Peyer's patch (tissue), 4 donors: ENCODE results near the gene KCNE1.
"Not testable (repeated sequence)": the region's sequence is repeated elsewhere in the genome, so short reads cannot be mapped to it uniquely, and the experiment has no call there.

Experiments
- CTCF ChIP-seq, 6 experiments: fragments of 450-650 bp in 4 of 6; fragments of 200-600 bp in 2 of 6; sonication (generic) in 1 of 6; IDR thresholded peaks; one replicate each; pipeline ENCODE4 v1.5.1; 2017 to 2019; ENCODE audit warnings: antibody characterized with exemption in 6 of 6, mild to moderate bottlenecking in 3 of 6, moderate library complexity in 1 of 6
- POLR2A ChIP-seq, 2 donors: fragments of 450-650 bp; IDR thresholded peaks; one replicate each; pipeline ENCODE4 v1.5.1; 2017; ENCODE audit warnings: antibody characterized with exemption in 2 of 2, mild to moderate bottlenecking in 2 of 2, moderate library complexity in 2 of 2

- not testable (repeated sequence) for TF ChIP-seq CTCF, POLR2A (IDR thresholded peaks at IDR 0.05)
These were observed 105.9 kb downstream of the KCNE1 start for GRCh38 chr21:34406102-34406501.
